Calu3 (cell line): ENCODE measurements around the gene UVSSA. TPM values are rescaled to one million over a fixed set of nuclear protein-coding genes. Genes with fewer than 3 reads are reported as not detected.
A peak's percentile ranks its signal among the peaks of the same experiment; 100 is the strongest.

Experiments used
- Bru-seq: library from RNA; stranded (reverse); fragments of 400-500 nt; gene quantifications from one replicate; lab custom pipeline; 2021; lab: Mats Ljungman, UMichigan
- BruChase-seq, 2 experiments: library from RNA; stranded (reverse); fragments of 400-500 nt; gene quantifications; one replicate each; lab custom pipeline; 2021; lab: Mats Ljungman, UMichigan
- BruUV-seq: library from RNA; stranded (reverse); fragments of 400-500 nt; replicated peaks from 2 replicates; lab custom pipeline; 2021; lab: Mats Ljungman, UMichigan
- CTCF ChIA-PET: fragments of 300-600 bp; sonication (Branson Sonifier 250); formaldehyde crosslinking; loops from one replicate; lab custom pipeline; 2022; ENCODE audit warnings: antibody characterized with exemption; lab: Charles Lee
- DNase-seq: peaks from one replicate; pipeline ENCODE4 v3.0.0; 2022
- H3K27ac Mint-ChIP-seq: one replicate; pipeline ENCODE4 v1.8.0; 2022; ENCODE audit warnings: mixed read lengths; ENCODE audit not compliant: unreplicated experiment
- H3K27me3 Mint-ChIP-seq: one replicate; pipeline ENCODE4 v1.8.0; 2022; ENCODE audit warnings: mixed read lengths; ENCODE audit not compliant: unreplicated experiment
- H3K36me3 Mint-ChIP-seq: one replicate; pipeline ENCODE4 v1.8.0; 2022; ENCODE audit warnings: mild to moderate bottlenecking, moderate library complexity, mixed read lengths; ENCODE audit not compliant: insufficient read depth, unreplicated experiment
- H3K4me1 Mint-ChIP-seq: one replicate; pipeline ENCODE4 v1.8.0; 2022; ENCODE audit warnings: mild to moderate bottlenecking, low read depth, mixed read lengths; ENCODE audit not compliant: unreplicated experiment
- H3K4me3 Mint-ChIP-seq: one replicate; pipeline ENCODE4 v1.8.0; 2022; ENCODE audit warnings: mild to moderate bottlenecking, low read depth, moderate library complexity, mixed read lengths; ENCODE audit not compliant: unreplicated experiment
- H3K9me3 Mint-ChIP-seq: one replicate; pipeline ENCODE4 v1.8.0; 2022; ENCODE audit warnings: low read depth, mixed read lengths; ENCODE audit not compliant: unreplicated experiment
- intact Hi-C: fragments of 100-400 bp; cut with micrococcal nuclease; formaldehyde crosslinking; loops from one replicate; pipeline ENCODE4 v1.10.0; 2022; ENCODE audit not compliant: unreplicated experiment
- long read RNA-seq: library from polyadenylated mRNA; stranded (forward); transcript quantifications from one replicate; pipeline ENCODE4 v2.0.0, GENCODE V29; 2022
- total RNA-seq: library from RNA; stranded (reverse); gene quantifications from 2 replicates; pipeline ENCODE4 v1.2.3, GENCODE V29; 2022
- TF ChIP-seq, protein P1 (sequence below): fragments of 200-600 bp; IDR thresholded peaks from one replicate; pipeline ENCODE4 v1.8.0; 2022; ENCODE audit warnings: antibody characterized with exemption; ENCODE audit not compliant: unreplicated experiment

The UVSSA gene
- total RNA-seq (19.9 and 22.6 TPM in 2 replicates), Bru-seq, nascent RNA (percentile 54 among the genes with signal in this experiment), BruChase-seq, experiment 1, labeled RNA remaining after a 6-hour chase (percentile 76 among the genes with signal in this experiment), BruChase-seq, experiment 2, labeled RNA remaining after a 2-hour chase (percentile 73 among the genes with signal in this experiment)
- long read RNA-seq, full-length matches to known transcripts: 1 of 8 reads
- long read RNA-seq, partial matches to known transcripts: 3 of 8 reads
- long read RNA-seq, other reads (novel, unspliced or antisense): 4 of 8 reads

DNA sequence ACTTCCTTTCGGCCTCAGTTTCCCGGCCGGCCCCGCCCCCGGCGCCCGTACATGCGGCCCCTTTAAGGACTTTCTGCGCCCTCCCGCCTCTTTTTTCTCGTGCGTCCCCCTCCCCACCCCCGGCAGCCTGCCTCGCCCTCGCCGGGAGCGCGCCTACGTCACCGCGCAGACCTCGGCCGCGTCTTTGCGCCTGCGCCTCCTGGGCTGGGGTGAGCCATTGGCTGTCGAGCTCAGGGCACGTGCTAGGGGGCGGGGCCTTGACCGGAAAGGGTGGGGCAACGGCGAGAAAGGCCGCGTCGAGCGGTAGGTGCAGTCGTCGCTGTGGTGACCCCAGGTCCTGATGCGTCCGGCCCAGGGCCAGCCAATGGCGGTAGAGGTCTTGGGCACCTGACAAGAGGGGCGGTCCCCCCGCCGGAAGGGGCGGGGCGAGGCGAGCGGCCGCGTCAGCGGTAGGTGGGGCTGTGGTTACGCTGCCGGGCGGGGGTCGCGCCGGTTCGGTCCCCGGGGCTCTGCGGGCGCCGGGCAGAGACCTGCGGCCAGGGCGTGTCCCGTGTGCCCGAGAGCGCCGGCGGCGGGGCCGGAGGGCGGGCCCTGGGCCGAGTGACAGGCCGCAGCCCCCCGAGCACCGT, at the start of gene UVSSA:
TSS of gene UVSSA (plus strand) at position 428 of the 629 bp plus-strand sequence. CDS start 884 bp downstream, outside the sequence.
- Mint-ChIP-seq H3K4me3 (peak within 1 kb of the TSS; percentile 87), H3K9me3 (no peaks in the 10 kb centered on the region), H3K4me1 (peaks cover 29% of the 10 kb centered on the region), H3K36me3 (peaks cover 38% of the 10 kb centered on the region), H3K27ac (peak within 1 kb of the TSS; percentile 85), H3K27me3 (no peaks in the 10 kb centered on the region)
- intact Hi-C loops: no loop called here
- no TSS peak for BruUV-seq
- CTCF ChIA-PET: interaction anchor here (0.7 to 1.9 kb wide), 4 partner anchors 12 to 380 kb away, joined by 3 to 6 read pairs (median 4); no protein-coding TSS in a partner anchor
- TF ChIP-seq, protein P1, sequence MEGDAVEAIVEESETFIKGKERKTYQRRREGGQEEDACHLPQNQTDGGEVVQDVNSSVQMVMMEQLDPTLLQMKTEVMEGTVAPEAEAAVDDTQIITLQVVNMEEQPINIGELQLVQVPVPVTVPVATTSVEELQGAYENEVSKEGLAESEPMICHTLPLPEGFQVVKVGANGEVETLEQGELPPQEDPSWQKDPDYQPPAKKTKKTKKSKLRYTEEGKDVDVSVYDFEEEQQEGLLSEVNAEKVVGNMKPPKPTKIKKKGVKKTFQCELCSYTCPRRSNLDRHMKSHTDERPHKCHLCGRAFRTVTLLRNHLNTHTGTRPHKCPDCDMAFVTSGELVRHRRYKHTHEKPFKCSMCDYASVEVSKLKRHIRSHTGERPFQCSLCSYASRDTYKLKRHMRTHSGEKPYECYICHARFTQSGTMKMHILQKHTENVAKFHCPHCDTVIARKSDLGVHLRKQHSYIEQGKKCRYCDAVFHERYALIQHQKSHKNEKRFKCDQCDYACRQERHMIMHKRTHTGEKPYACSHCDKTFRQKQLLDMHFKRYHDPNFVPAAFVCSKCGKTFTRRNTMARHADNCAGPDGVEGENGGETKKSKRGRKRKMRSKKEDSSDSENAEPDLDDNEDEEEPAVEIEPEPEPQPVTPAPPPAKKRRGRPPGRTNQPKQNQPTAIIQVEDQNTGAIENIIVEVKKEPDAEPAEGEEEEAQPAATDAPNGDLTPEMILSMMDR: no peak
- DNase-seq: peak; percentile 99

DNA sequence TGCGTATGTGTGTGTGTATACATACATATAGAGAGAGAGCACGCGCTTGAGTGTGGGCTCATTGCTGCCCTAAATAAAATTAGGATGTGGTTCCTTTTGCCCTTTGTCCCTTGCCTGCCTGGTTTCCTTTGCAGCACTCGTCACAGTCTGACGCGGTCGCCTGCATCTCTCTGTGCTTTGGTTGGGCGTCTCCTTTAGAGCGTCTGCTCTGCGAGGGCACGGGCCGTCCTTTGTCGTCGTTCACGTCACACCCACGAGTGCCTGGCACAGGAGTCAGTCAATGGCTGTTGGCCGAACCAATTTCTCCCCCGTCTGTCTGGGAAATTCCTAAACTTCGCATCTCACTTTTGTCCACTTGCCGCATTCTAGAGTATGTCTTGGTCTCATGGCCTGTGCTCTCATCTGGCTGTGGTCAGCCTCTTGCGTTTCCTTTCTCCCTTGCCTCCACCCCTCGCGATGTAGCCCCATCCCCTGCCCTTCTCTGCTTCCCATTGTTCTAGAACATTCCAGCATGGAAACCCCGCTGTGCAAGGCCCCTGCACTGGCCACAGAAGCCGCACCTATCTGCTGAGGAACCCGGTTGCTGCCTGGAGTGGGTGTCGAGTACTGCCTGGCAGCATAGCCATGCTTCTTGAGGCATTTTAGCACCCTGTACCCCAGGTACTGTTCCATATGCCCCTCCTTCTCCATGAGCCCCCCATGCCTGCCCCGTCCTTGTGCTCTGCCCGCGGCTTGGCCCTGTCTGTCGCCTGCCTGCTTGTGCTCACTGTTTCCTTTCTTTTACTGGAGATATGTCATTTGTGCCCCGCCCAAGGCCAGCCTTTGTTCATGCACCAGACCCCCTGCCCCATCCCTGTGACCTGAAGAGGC, 49.3 kb upstream of the UVSSA start:
- CTCF ChIA-PET: no interaction called here
- BruUV-seq: no TSS peak
- Mint-ChIP-seq H3K4me3 (no peak overlapping the region), H3K9me3 (no peaks in the 10 kb centered on the region), H3K27ac (no peak overlapping the region), H3K27me3 (no peaks in the 10 kb centered on the region), H3K4me1 (no peaks in the 10 kb centered on the region), H3K36me3 (peaks cover 18% of the 10 kb centered on the region)
- TF ChIP-seq, protein P1: no peak
- no peak for DNase-seq
- intact Hi-C loops: no loop called here

- no peaks in the 10 kb centered on the region for H3K9me3 Mint-ChIP-seq
- no peaks in the 10 kb centered on the region for H3K4me1 Mint-ChIP-seq
- no peak overlapping the region for H3K4me3 Mint-ChIP-seq
- intact Hi-C loops: no loop called here
- CTCF ChIA-PET: no interaction called here
- no peak overlapping the region for H3K27ac Mint-ChIP-seq
- H3K36me3 Mint-ChIP-seq: peaks cover 15% of the 10 kb centered on the region
- TF ChIP-seq, protein P1: no peak
- BruUV-seq: no TSS peak
- no peak for DNase-seq
- no peaks in the 10 kb centered on the region for H3K27me3 Mint-ChIP-seq
Measured at GRCh38 chr4:1298461-1298860, 48.5 kb upstream of the UVSSA start.

- no peaks in the 10 kb centered on the region for H3K4me1 Mint-ChIP-seq
- no peak for DNase-seq
- no peaks in the 10 kb centered on the region for H3K27me3 Mint-ChIP-seq
- no TSS peak for BruUV-seq
- intact Hi-C loops: no loop called here
- H3K4me3 Mint-ChIP-seq: no peak overlapping the region
- no peaks in the 10 kb centered on the region for H3K9me3 Mint-ChIP-seq
- TF ChIP-seq, protein P1: no peak
- H3K27ac Mint-ChIP-seq: no peak overlapping the region
- CTCF ChIA-PET: no interaction called here
- H3K36me3 Mint-ChIP-seq: peaks cover 15% of the 10 kb centered on the region
Measured at GRCh38 chr4:1299301-1299860, 47.6 kb upstream of the UVSSA start.
